GM19324 (cell line): Measurements from ENCODE around the gene GPRC5D.

Experiments used
- ATAC-seq: cut with Tn5 transposase; IDR thresholded peaks from one replicate; pipeline ENCODE4 v1.9.1; 2021; ENCODE audit warnings: mild to moderate bottlenecking, moderate library complexity; ENCODE audit not compliant: unreplicated experiment, low FRiP score

GPRC5D gene

GRCh38 chr12:12941450-12942350 is 10.3 kb downstream of the GPRC5D start:
- no peak for ATAC-seq

DNA sequence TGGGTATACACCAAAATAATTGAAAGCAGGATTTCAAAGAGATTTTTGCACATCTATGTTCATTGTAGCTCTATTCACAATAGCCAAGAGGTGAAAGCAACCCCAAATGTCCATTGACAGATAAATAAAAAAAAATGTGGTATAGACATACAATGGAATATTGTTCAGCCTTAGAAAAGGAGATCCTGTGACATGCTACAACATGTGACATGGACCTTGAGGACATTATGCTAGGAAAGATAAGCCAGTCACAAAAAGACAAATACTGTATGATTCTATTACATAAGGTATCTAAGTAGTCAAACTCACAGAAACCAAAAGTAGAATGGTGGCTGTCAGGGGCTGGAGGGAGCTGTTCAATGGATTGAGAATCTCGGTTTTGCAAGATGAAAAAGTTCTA is 12.1 kb downstream of the GPRC5D start:
- no peak for ATAC-seq

- ATAC-seq = no peak
Measured at GRCh38 chr12:12938541-12938940, 13.4 kb downstream of the GPRC5D start.

- no peak for ATAC-seq
Measured at GRCh38 chr12:12936983-12937491, 14.9 kb downstream of the GPRC5D start.

DNA sequence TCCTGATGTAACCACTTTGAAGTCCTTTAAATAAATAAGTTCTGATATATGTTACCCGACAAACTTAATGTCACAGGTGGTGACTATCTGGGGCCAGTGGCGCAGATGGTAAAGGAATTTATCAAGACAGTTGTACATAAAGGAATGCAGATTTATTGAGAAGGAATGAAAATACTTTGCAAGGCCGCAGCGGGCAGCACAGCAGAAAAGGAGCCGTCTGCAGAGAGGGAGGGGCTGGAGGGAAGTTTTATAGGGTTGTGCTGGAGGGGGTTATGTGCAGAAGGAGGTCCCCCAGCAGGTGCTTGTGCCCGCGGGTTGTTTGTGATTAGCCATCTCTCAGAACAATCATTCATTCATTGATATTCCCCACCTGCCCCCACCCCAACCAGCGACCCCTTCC is 17.4 kb downstream of the GPRC5D start:
- ATAC-seq = no peak

GRCh38 chr12:12933742-12934141 is 18.2 kb downstream of the GPRC5D start:
- no peak for ATAC-seq

- ATAC-seq = no peak
Measured at GRCh38 chr12:12930633-12931219, 21.2 kb downstream of the GPRC5D start.

- no peak for ATAC-seq
Measured at GRCh38 chr12:12929696-12930095, 22.3 kb downstream of the GPRC5D start.

DNA sequence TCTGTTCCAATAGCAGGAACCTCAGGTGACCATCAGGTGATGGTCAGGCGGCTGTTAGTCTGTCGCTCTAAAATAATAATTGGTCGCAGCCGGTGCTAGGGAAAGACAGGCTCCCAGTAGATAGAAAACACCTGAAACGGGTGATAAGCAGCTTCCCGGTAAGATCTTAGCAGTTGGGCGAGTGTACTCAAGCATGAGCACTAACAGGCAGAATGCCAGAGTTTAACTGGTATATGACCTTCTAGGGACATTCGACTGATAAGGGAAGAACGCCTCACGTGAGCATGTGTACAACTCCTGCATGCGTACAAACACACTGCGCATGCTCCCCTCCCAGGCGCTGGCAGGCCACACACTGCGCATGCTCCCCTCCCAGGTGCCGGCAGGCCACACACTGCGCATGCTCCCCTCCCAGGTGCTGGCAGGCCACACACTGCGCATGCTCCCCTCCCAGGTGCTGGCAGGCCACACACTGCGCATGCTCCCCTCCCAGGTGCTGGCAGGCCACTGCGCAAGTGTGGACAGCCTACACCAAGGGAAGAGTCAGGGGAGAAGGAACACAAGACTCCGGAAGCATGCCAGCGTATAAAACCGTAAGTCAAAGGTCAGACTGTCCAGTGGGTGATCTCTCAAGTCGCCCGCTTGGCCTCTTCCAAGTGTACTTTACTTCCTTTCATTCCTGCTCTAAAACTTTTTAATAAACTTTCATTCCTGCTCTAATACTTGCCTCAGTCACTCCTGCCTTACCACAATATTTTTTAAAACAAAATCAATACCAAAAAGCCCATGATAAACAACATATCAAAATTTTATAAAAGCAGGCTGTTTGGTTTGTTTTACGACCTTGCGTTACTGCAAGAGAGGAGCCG is 24.5 kb downstream of the GPRC5D start:
- no peak for ATAC-seq

DNA sequence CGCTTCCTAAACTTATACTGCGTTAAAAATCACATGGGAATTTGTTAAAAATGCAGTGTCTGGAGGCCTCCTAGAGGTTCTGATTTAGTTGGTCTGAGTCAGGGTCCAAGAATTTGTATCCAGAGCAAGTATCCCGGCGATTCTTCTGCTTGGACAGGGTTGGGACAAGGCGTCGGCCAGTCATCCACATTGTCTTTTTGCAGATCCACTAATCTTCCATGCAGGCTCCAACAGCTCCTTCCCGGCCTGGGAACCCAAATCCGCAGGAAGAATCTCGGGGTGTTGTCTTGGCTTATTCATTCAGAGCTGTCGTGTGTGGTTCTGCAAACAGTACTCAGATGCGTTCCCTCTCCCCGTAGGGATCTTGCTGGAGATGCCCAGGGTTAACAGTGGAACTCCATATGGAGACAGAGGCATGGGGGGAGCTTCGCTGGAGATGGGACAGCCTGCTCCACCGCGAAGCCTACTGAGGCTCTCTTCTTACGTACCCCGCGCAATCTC is 25.3 kb downstream of the GPRC5D start:
- ATAC-seq = no peak

DNA sequence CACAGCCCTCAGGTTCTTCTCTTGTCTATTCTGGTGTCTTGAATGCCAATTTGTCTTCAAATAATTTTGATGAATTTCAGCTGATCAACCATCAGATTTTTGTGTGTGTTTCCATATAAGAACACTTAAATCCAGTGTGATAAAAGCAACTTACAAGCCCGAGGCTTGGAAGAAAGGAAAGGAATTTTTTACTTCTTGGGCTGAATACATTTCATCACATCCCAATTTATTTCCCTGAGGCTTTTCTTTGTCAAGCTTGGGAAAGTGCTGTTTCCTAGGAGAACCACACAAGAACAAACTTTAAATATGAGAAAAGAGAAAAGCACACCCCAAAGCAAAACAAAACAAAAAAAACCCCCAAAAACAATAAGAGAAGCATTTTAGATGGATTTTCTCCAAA is 26.6 kb downstream of the GPRC5D start:
- no peak for ATAC-seq

DNA sequence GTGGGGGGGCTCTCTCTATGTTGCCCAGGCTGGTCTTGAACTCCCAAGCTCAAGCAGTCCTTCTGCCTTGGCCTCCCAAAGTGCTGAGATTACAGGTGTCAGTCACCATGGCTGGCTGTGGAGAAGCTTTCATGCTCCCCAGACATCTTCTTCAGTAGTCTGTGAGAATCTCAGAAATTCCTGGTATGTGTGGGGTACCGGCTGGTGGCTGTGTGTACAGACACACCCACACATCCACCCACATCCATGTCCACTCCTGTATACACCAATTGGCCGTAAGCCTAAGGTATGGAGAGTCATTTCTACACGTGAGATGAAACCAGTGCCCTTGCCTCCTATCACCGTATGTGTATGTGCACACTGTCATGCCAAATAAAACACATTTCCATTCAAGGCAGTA is 27.8 kb downstream of the GPRC5D start:
- ATAC-seq = no peak

DNA sequence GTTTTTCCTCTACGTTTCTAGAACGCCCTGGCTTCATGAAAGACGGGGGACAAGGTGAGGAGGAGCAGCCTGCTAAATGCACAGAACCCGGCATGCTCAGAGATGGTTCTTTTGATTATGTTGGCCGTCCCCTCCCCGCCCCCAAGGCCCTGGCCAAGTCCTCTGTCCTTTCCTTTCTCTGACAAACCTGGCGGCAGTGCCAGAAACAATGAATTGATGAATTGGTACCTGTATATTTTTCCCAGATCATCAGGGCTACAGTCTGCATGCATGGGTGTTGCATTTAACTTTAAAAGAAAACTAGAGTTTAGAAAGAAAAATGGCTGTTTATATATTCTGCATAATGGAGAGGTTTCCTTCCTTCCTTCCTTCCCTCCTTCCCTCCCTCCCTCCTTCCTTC is 29.0 kb downstream of the GPRC5D start:
- ATAC-seq = no peak

GRCh38 chr12:12922191-12922616 is 29.8 kb downstream of the GPRC5D start:
- no peak for ATAC-seq

DNA sequence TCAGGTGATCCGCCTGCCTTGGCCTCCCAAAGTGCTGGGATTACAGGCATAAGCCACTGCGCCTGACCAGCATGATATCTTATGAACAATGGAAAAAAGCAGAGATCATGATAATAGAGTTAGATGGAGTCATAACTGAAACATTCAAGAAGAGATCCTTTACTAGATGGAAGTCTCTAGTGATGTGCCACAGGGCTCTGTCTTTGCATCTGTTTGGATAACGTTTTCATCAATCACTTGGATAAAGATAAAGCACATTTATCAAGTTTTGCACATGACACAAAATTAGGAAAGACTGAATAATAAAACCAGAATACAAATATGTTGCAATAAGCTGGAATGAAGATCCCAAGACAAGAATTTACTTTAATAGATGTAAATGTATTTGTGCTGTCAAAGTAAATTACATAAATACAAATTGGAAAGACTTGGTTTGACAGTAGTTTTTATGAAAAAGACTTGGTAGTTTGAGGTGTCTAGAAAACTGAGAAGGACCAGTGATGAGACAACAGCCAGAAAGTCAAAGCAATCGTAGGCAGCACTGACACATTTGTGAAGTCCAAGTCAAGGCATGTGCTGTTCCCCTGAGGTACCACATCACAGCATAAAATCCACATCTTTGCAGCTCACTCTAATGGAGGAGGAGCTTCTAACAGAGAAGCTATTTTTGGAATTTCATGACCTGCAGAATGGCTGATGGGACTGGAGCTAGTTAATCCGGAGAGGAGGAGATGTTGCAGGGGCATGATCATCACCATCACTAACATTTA is 32.1 kb downstream of the GPRC5D start:
- ATAC-seq = no peak

DNA sequence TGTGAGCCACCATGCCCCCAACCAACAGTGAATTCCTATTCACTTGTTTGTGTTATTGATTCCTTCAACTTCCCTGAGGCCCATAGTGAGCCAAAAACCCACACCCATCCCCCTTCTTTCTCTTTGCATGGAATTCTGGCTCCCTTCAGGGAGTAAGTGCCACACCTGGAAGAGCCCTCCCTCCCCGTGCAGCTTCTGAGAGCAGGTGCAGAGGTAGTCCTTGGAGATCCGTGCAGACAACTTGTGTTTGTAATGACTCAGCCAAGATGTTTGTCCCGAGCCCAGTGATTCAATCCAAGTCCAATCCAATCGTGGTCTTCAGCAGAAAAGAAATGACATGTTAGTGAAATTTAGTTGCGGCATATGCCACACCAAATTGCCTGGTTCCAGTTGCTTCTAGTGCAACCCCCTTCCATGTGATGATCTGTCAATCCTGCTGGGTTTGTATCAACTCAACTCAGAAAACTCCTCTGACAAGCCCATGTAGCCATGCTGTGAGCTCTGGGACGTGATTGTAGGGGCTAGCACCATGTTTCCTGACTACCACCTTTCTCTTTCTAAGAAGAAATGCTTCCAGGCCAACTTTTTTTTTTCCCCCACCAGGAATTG is 33.1 kb downstream of the GPRC5D start:
- no peak for ATAC-seq

GRCh38 chr12:12917517-12917916 is 34.5 kb downstream of the GPRC5D start:
- ATAC-seq = no peak

GRCh38 chr12:12916135-12916944 is 35.6 kb downstream of the GPRC5D start:
- ATAC-seq = no peak

DNA sequence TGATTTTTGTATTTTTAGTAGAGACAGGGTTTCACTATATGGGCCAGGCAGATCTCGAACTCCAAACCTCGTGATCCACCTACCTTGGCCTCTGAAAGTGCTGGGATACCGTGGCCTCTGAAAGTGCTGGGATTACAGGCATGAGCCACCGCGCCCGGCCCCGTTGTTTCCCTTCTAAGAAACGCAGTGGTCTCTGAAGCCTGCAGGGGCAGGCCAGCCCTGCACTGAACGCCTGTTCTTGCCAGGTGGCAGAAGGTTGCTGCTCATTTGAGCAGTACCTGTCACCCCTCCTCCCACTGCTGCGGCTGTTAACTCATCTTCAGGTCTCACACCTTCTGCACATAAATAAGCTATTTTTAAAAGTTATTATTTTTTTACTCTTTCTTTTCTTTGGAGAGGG is 36.3 kb downstream of the GPRC5D start:
- no peak for ATAC-seq
